HCT116 (cell line): ENCODE measurements around the gene ZNF470. TPM values are rescaled to one million over a fixed set of nuclear protein-coding genes. Genes with fewer than 3 reads are reported as not detected.

Source experiments
- ATAC-seq: fragments of 200-7000 bp; cut with Tn5 transposase; 2 replicates; pipeline ENCODE4 v1.9.1; 2020; ENCODE audit warnings: mild to moderate bottlenecking, moderate library complexity
- BruUV-seq: library from RNA; stranded (reverse); fragments of 400-500 nt; replicated peaks from 2 replicates; lab custom pipeline; 2021; lab: Mats Ljungman, UMichigan
- CTCF ChIA-PET: fragments of 300-600 bp; sonication (Branson Sonifier 250); formaldehyde crosslinking; loops from one replicate; lab custom pipeline; 2021; ENCODE audit warnings: antibody characterized with exemption; lab: Charles Lee
- POLR2A ChIA-PET: fragments of 300-600, 350-600 bp; sonication (Branson Sonifier 250); formaldehyde crosslinking; loops from one replicate; lab custom pipeline; 2021; ENCODE audit warnings: antibody characterized with exemption; lab: Charles Lee
- RAD21 ChIA-PET, 2 experiments: fragments of 300-600 bp; sonication (Branson Sonifier 250); formaldehyde crosslinking; loops; one replicate each; lab custom pipeline; 2023; ENCODE audit warnings: low total read pairs in 2 of 2; ENCODE audit not compliant: uncharacterized antibody in 2 of 2, unreplicated experiment in 2 of 2, low non-redundant PET in 1 of 2; lab: Charles Lee
- DNase-seq: peaks from one replicate; pipeline ENCODE4 v3.0.0-alpha.2; 2010; ENCODE audit warnings: low read depth, low spot score
- H2AFZ ChIP-seq: fragments of 200-600 bp; shearing (Covaris generic), sonication (generic); 2 replicates; pipeline ENCODE4 v1.6.1; 2017; ENCODE audit warnings: low read depth, mixed run types, mixed read lengths, antibody characterized with exemption, low read length; ENCODE audit not compliant: poor library complexity, severe bottlenecking
- H3K27ac ChIP-seq: 2 replicates; pipeline ENCODE4 v1.5.1; 2012; ENCODE audit warnings: low read depth, low read length
- H3K27me3 ChIP-seq: fragments of 200-600 bp; sonication (generic); 2 replicates; pipeline ENCODE4 v1.6.1; 2016; ENCODE audit warnings: mixed run types, low read length, mixed read lengths; ENCODE audit not compliant: insufficient read depth
- H3K36me3 ChIP-seq, 2 experiments: fragments of 200-500 bp in 1 of 2; fragments of 200-600 bp in 1 of 2; sonication (Bioruptor generic) in 1 of 2; sonication (generic) in 1 of 2; 2 replicates each; pipeline versions ENCODE4 v1.5.1 to v1.6.1; 2014 to 2016; ENCODE audit warnings: low read length in 2 of 2, inconsistent platforms in 1 of 2, mixed read lengths in 1 of 2, mixed run types in 1 of 2; ENCODE audit not compliant: insufficient read depth in 2 of 2, control insufficient read depth in 1 of 2
- H3K4me1 ChIP-seq, 2 experiments: fragments of 200-600 bp in 1 of 2; sonication (generic) in 1 of 2; 2 replicates each; pipeline versions ENCODE4 v1.5.1 to v1.6.1; 2012 to 2017; ENCODE audit warnings: low read length in 2 of 2, inconsistent platforms in 1 of 2, mild to moderate bottlenecking in 1 of 2, mixed read lengths in 1 of 2, mixed run types in 1 of 2, moderate library complexity in 1 of 2; ENCODE audit not compliant: insufficient read depth in 2 of 2, control insufficient read depth in 1 of 2
- H3K4me2 ChIP-seq: fragments of 200-600 bp; sonication (generic); 2 replicates; pipeline ENCODE4 v1.6.1; 2017; ENCODE audit warnings: mixed run types, low read length, mixed read lengths
- H3K4me3 ChIP-seq, 2 experiments: fragments of 200-600 bp in 1 of 2; sonication (generic) in 1 of 2; replicated peaks in 1 of 2; 2 replicates each; pipeline ENCODE4 v1.5.1; 2011 to 2016; ENCODE audit warnings: low read length in 2 of 2, control low read depth in 1 of 2, low read depth in 1 of 2, mild to moderate bottlenecking in 1 of 2, mixed read lengths in 1 of 2, mixed run types in 1 of 2
- H3K79me2 ChIP-seq: fragments of 200-600 bp; sonication (generic); 2 replicates; pipeline ENCODE4 v1.6.1; 2017; ENCODE audit warnings: mild to moderate bottlenecking, mixed run types, low read length, moderate library complexity, mixed read lengths; ENCODE audit not compliant: insufficient read depth
- H3K9ac ChIP-seq: fragments of 200-600 bp; sonication (generic); 2 replicates; pipeline ENCODE4 v1.6.1; 2016; ENCODE audit warnings: low read length, mixed read lengths
- H3K9me2 ChIP-seq: fragments of 200-600 bp; sonication (generic), shearing (Covaris generic); 2 replicates; pipeline ENCODE4 v1.6.1; 2017; ENCODE audit warnings: mixed run types, mild to moderate bottlenecking, moderate library complexity; ENCODE audit not compliant: insufficient read depth
- H3K9me3 ChIP-seq, 2 experiments: fragments of 200-500 bp in 1 of 2; fragments of 200-600 bp in 1 of 2; sonication (Bioruptor generic) in 1 of 2; sonication (generic) in 1 of 2; 2 replicates each; pipeline ENCODE4 v1.6.1; 2014 to 2017; ENCODE audit warnings: low read length in 2 of 2, mixed read lengths in 2 of 2, inconsistent platforms in 1 of 2, low read depth in 1 of 2, mild to moderate bottlenecking in 1 of 2, mixed run types in 1 of 2, moderate library complexity in 1 of 2; ENCODE audit not compliant: control insufficient read depth in 1 of 2, insufficient read depth in 1 of 2
- H4K20me1 ChIP-seq: fragments of 200-600 bp; sonication (generic), shearing (Covaris generic); 2 replicates; pipeline ENCODE4 v1.6.1; 2017; ENCODE audit warnings: mixed run types, mild to moderate bottlenecking, moderate library complexity; ENCODE audit not compliant: insufficient read depth
- CBX3 ChIP-seq: IDR thresholded peaks from 2 replicates; pipeline ENCODE4 v1.6.1; 2012; ENCODE audit warnings: low read depth
- CTCF ChIP-seq, 3 experiments: fragments of 200-600 bp in 1 of 3; sonication (generic) in 1 of 3; IDR thresholded peaks in 2 of 3; conservative IDR thresholded peaks in 1 of 3; 2 replicates each; pipeline ENCODE4 v1.5.1; 2012 to 2017; ENCODE audit warnings: low read depth in 2 of 3, low read length in 2 of 3, antibody characterized with exemption in 1 of 3, borderline replicate concordance in 1 of 3, control low read depth in 1 of 3, mild to moderate bottlenecking in 1 of 3, mixed read lengths in 1 of 3, mixed run types in 1 of 3, moderate library complexity in 1 of 3; ENCODE audit not compliant: insufficient read depth in 1 of 3
- EGR1 ChIP-seq: IDR thresholded peaks from 2 replicates; pipeline ENCODE4 v1.6.1; 2012; ENCODE audit warnings: low read depth
- YY1 ChIP-seq: IDR thresholded peaks from 2 replicates; pipeline ENCODE4 v1.6.1; 2011; ENCODE audit warnings: low read length, low read depth, moderate library complexity, mild to moderate bottlenecking; ENCODE audit not compliant: insufficient replicate concordance; ENCODE audit errors: extremely low read depth
- ZBTB33 ChIP-seq: IDR thresholded peaks from 2 replicates; pipeline ENCODE4 v1.6.1; 2011; ENCODE audit warnings: mild to moderate bottlenecking, low read length, moderate library complexity; ENCODE audit not compliant: insufficient replicate concordance; ENCODE audit errors: extremely low read depth
- ZNF274 ChIP-seq: fragments of 200-500 bp; sonication (Bioruptor generic); IDR thresholded peaks from 2 replicates; pipeline ENCODE4 v1.6.1; 2014; ENCODE audit warnings: mild to moderate bottlenecking, low read depth, low read length, inconsistent platforms
- intact Hi-C: fragments of 100-400 bp; cut with micrococcal nuclease; formaldehyde crosslinking; loops from 2 replicates; pipeline ENCODE4 v1.10.0; 2022
- total RNA-seq: library from RNA; stranded (reverse); gene quantifications from one replicate; pipeline ENCODE4 v1.2.1, GENCODE V29; 2021; ENCODE audit not compliant: unreplicated experiment

Gene ZNF470
- total RNA-seq, 1 experiment from 2014 or later, result not detected

- H2AFZ ChIP-seq, result no peak overlapping the region
- intact Hi-C loops, result no loop called here
- H3K4me2 ChIP-seq, result no peak overlapping the region
- ChIA-PET POLR2A (no interaction called here), RAD21 (no interaction called here), CTCF (no interaction called here)
- H3K9me3 ChIP-seq, result peaks cover 16 to 28% of the 10 kb centered on the region in 2 experiments; a peak in 2 of 4 replicates
- H3K4me3 ChIP-seq, result no peak overlapping the region
- no peaks in the 10 kb centered on the region for H4K20me1 ChIP-seq
- DNase-seq, result no peak
- H3K27ac ChIP-seq, result no peak overlapping the region
- H3K9ac ChIP-seq, result no peak overlapping the region
- H3K9me2 ChIP-seq, result no peaks in the 10 kb centered on the region
- no peak for ATAC-seq
- H3K27me3 ChIP-seq, result no peaks in the 10 kb centered on the region
- no peaks in the 10 kb centered on the region for H3K4me1 ChIP-seq
- no peaks in the 10 kb centered on the region for H3K79me2 ChIP-seq
- no peaks in the 10 kb centered on the region for H3K36me3 ChIP-seq
- TF ChIP-seq ZNF274, result no peak
- BruUV-seq, result no TSS peak
Measured at GRCh38 chr19:56612737-56613136, 45.5 kb downstream of the ZNF470 start.

- no peak overlapping the region for H2AFZ ChIP-seq
- peaks cover 16 to 22% of the 10 kb centered on the region in 2 experiments; a peak in 2 of 4 replicates for H3K9me3 ChIP-seq
- BruUV-seq, result no TSS peak
- H3K27me3 ChIP-seq, result no peaks in the 10 kb centered on the region
- DNase-seq (no peak), ATAC-seq (no peak)
- no peaks in the 10 kb centered on the region for H3K4me1 ChIP-seq
- no peak overlapping the region for H3K4me3 ChIP-seq
- ChIA-PET CTCF (no interaction called here), POLR2A (no interaction called here), RAD21 (no interaction called here)
- H3K9ac ChIP-seq, result no peak overlapping the region
- H3K27ac ChIP-seq, result no peak overlapping the region
- H3K9me2 ChIP-seq, result no peaks in the 10 kb centered on the region
- no peaks in the 10 kb centered on the region for H3K79me2 ChIP-seq
- intact Hi-C loops, result no loop called here
- no peaks in the 10 kb centered on the region for H3K36me3 ChIP-seq
- no peaks in the 10 kb centered on the region for H4K20me1 ChIP-seq
- TF ChIP-seq EGR1 (no peak), CTCF (IDR thresholded peaks at IDR 0.05 in 2 of 3, conservative IDR thresholded peaks at IDR 0.05 in 1 of 3; ENCODE audit: borderline replicate concordance in 1 of 3, insufficient read depth in 1 of 3, low read depth in 2 of 3, low read length in 2 of 3) (no peak), YY1 (no peak), CBX3 (no peak), ZBTB33 (no peak)
- H3K4me2 ChIP-seq, result no peak overlapping the region
Measured at GRCh38 chr19:56613639-56614038, 46.4 kb downstream of the ZNF470 start.
